PC-3 (cell line): Measurements from ENCODE around the gene CABCOCO1.

Source experiments
- CTCF ChIP-seq: fragments of 300-600 bp; sonication (generic); conservative IDR thresholded peaks from 2 replicates; pipeline ENCODE4 v1.5.1; 2017; ENCODE audit warnings: antibody characterized with exemption, low read depth, mild to moderate bottlenecking, low read length
- EZH2 ChIP-seq: fragments of 300-600 bp; sonication (generic); IDR thresholded peaks from one replicate; pipeline ENCODE4 v1.6.1; 2017; ENCODE audit warnings: antibody characterized with exemption, mild to moderate bottlenecking, low read length; ENCODE audit not compliant: unreplicated experiment

GRCh38 chr10:61731638-61732037 is 68.9 kb downstream of the CABCOCO1 start:
- TF ChIP-seq CTCF, result no peak
- TF ChIP-seq EZH2, result no peak
